ENCODE data around the gene DNAJC22.

DNA sequence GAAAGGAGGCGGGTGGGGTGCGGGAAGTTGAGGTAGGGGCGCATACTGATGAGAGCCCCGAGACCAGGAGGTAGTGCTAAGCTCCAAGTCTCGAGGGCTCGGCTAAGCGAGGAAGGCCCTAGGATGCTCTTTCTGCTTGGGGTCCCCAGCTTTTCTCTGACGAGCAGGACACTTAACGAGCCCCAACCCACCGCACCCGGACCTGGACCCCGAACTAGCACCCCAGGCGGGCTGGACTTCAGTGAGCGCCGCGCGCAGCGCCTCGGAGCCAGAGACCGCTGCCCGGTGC, 5.0 kb upstream of the DNAJC22 start:
- TF ChIP-seq, protein P1, sequence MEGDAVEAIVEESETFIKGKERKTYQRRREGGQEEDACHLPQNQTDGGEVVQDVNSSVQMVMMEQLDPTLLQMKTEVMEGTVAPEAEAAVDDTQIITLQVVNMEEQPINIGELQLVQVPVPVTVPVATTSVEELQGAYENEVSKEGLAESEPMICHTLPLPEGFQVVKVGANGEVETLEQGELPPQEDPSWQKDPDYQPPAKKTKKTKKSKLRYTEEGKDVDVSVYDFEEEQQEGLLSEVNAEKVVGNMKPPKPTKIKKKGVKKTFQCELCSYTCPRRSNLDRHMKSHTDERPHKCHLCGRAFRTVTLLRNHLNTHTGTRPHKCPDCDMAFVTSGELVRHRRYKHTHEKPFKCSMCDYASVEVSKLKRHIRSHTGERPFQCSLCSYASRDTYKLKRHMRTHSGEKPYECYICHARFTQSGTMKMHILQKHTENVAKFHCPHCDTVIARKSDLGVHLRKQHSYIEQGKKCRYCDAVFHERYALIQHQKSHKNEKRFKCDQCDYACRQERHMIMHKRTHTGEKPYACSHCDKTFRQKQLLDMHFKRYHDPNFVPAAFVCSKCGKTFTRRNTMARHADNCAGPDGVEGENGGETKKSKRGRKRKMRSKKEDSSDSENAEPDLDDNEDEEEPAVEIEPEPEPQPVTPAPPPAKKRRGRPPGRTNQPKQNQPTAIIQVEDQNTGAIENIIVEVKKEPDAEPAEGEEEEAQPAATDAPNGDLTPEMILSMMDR (IDR thresholded peaks at IDR 0.05), result no peak
- TF ChIP-seq POLR2A (IDR thresholded peaks at IDR 0.05), result no peak

All from Peyer's patch (tissue), 4 donors.